ENCODE results near the gene SOWAHB.

GRCh38 chr4:76886848-76887441, 11.0 kb downstream of the SOWAHB start:
- TF ChIP-seq CTCF (IDR thresholded peaks at IDR 0.05), result no peak
- no peak for TF ChIP-seq POLR2A (IDR thresholded peaks at IDR 0.05)
